Esophagus squamous epithelium (tissue), 4 donors: ENCODE measurements around the gene MEIS2.

Source experiments
- POLR2A ChIP-seq, 4 donors: fragments of 450-650 bp; IDR thresholded peaks; one replicate each; pipeline ENCODE4 v1.6.1; 2017; ENCODE audit warnings: antibody characterized with exemption in 4 of 4, mild to moderate bottlenecking in 4 of 4, moderate library complexity in 3 of 4
- TF ChIP-seq, protein P1 (sequence below), 6 experiments: fragments of 450-650 bp in 4 of 6; fragments of 200-600 bp in 2 of 6; sonication (generic) in 2 of 6; IDR thresholded peaks; one replicate each; pipeline ENCODE4 v1.5.1; 2016 to 2019; ENCODE audit warnings: antibody characterized with exemption in 6 of 6, mild to moderate bottlenecking in 4 of 6, moderate library complexity in 4 of 6

DNA sequence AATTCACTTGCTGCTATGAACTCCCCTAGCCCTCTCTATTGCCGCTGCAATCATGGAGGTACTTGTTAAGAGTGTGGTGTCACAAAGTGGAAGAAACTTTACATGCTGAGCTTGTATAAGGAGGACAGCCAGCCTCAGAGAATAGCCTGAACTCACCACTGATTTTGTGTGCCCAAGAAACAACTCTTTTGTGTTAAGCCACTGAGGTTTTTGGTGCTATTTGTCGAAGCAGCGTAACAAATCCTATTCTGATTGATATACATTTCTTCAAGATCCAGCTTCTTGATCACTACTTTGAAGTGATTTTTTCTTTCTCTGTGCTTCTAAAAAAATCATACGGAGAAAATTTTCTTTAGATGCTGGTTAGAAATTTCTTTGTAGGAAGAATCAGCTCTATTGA is 132.4 kb downstream of the MEIS2 start:
- TF ChIP-seq, protein P1, sequence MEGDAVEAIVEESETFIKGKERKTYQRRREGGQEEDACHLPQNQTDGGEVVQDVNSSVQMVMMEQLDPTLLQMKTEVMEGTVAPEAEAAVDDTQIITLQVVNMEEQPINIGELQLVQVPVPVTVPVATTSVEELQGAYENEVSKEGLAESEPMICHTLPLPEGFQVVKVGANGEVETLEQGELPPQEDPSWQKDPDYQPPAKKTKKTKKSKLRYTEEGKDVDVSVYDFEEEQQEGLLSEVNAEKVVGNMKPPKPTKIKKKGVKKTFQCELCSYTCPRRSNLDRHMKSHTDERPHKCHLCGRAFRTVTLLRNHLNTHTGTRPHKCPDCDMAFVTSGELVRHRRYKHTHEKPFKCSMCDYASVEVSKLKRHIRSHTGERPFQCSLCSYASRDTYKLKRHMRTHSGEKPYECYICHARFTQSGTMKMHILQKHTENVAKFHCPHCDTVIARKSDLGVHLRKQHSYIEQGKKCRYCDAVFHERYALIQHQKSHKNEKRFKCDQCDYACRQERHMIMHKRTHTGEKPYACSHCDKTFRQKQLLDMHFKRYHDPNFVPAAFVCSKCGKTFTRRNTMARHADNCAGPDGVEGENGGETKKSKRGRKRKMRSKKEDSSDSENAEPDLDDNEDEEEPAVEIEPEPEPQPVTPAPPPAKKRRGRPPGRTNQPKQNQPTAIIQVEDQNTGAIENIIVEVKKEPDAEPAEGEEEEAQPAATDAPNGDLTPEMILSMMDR (IDR thresholded peaks at IDR 0.05), result no peak
- no peak for TF ChIP-seq POLR2A (IDR thresholded peaks at IDR 0.05)
